GM15510 (cell line): ENCODE results near the gene MAD1L1.

Experiments
- POLR2A ChIP-seq: IDR thresholded peaks from 3 replicates; pipeline ENCODE4 v1.6.1; 2011; ENCODE audit warnings: borderline replicate concordance; ENCODE audit not compliant: insufficient read length; ENCODE audit errors: extremely low read depth

MAD1L1 gene

GRCh38 chr7:2156756-2157472 lies 75.8 kb downstream of the MAD1L1 start:
- TF ChIP-seq POLR2A = no peak

GRCh38 chr7:2154831-2155230 lies 77.9 kb downstream of the MAD1L1 start:
- no peak for TF ChIP-seq POLR2A

- no peak for TF ChIP-seq POLR2A
Observed at GRCh38 chr7:2154121-2154520, 78.6 kb downstream of the MAD1L1 start.

- no peak for TF ChIP-seq POLR2A
Observed at GRCh38 chr7:2152646-2153045, 80.1 kb downstream of the MAD1L1 start.

- no peak for TF ChIP-seq POLR2A
Observed at GRCh38 chr7:2151801-2152612, 80.7 kb downstream of the MAD1L1 start.

- no peak for TF ChIP-seq POLR2A
Observed at GRCh38 chr7:2151237-2151636, 81.5 kb downstream of the MAD1L1 start.

GRCh38 chr7:2150445-2150815 lies 82.3 kb downstream of the MAD1L1 start:
- no peak for TF ChIP-seq POLR2A

- no peak for TF ChIP-seq POLR2A
Observed at GRCh38 chr7:2149672-2150444, 82.9 kb downstream of the MAD1L1 start.

GRCh38 chr7:2148814-2149213 lies 83.9 kb downstream of the MAD1L1 start:
- TF ChIP-seq POLR2A = no peak

GRCh38 chr7:2148189-2148588 lies 84.6 kb downstream of the MAD1L1 start:
- no peak for TF ChIP-seq POLR2A

- TF ChIP-seq POLR2A = no peak
Observed at GRCh38 chr7:2146676-2147472, 85.9 kb downstream of the MAD1L1 start.

GRCh38 chr7:2145835-2146580 lies 86.7 kb downstream of the MAD1L1 start:
- no peak for TF ChIP-seq POLR2A

GRCh38 chr7:2144926-2145325 lies 87.8 kb downstream of the MAD1L1 start:
- no peak for TF ChIP-seq POLR2A

GRCh38 chr7:2143981-2144595 lies 88.7 kb downstream of the MAD1L1 start:
- TF ChIP-seq POLR2A = no peak

- no peak for TF ChIP-seq POLR2A
Observed at GRCh38 chr7:2143450-2143849, 89.3 kb downstream of the MAD1L1 start.
